Measurements from ENCODE around the gene NFIB. TPM values are rescaled to one million over a fixed set of nuclear protein-coding genes. Genes with fewer than 3 reads are reported as not detected.
A peak's percentile ranks its signal among the peaks of the same experiment; 100 is the strongest.

The NFIB gene
- polyA plus RNA-seq, 3 donors, result not detected

- peak overlapping the region; percentile 64 for H3K4me2 ChIP-seq (replicated peaks; ENCODE audit: extremely low read depth, low read length, poor library complexity, severe bottlenecking)
- H3K79me2 ChIP-seq (ENCODE audit: insufficient read depth, low read length), result no peaks in the 10 kb centered on the region
- peaks cover 3 to 40% (median 21%) of the 10 kb centered on the region in 7 donors for H3K9me3 Mint-ChIP-seq
- no peaks in the 10 kb centered on the region for H3K36me3 ChIP-seq (replicated peaks in 1 of 2; ENCODE audit: control insufficient read depth in 1 of 2, insufficient read depth in 2 of 2, low read length in 2 of 2)
- no peak overlapping the region for H3K27ac ChIP-seq (ENCODE audit: low read depth in 1 of 2, low read length in 2 of 2)
- peak overlapping the region; percentile 50 for H2AFZ ChIP-seq (ENCODE audit: insufficient read depth, low read depth, low read length, poor library complexity, severe bottlenecking)
- H3K4me1 ChIP-seq (ENCODE audit: control insufficient read depth in 1 of 2, insufficient read depth in 2 of 2, low read length in 2 of 2), result peaks cover 9 to 21% of the 10 kb centered on the region in 2 donors
- peaks cover 0 to 35% of the 10 kb centered on the region in 2 donors for H3K9me3 ChIP-seq (replicated peaks in 1 of 2; ENCODE audit: control insufficient read depth in 1 of 2, insufficient read depth in 1 of 2, low read length in 2 of 2)
- peaks cover 6 to 9% of the 10 kb centered on the region in 2 donors for H3K36me3 Mint-ChIP-seq
- TF ChIP-seq, protein P1, sequence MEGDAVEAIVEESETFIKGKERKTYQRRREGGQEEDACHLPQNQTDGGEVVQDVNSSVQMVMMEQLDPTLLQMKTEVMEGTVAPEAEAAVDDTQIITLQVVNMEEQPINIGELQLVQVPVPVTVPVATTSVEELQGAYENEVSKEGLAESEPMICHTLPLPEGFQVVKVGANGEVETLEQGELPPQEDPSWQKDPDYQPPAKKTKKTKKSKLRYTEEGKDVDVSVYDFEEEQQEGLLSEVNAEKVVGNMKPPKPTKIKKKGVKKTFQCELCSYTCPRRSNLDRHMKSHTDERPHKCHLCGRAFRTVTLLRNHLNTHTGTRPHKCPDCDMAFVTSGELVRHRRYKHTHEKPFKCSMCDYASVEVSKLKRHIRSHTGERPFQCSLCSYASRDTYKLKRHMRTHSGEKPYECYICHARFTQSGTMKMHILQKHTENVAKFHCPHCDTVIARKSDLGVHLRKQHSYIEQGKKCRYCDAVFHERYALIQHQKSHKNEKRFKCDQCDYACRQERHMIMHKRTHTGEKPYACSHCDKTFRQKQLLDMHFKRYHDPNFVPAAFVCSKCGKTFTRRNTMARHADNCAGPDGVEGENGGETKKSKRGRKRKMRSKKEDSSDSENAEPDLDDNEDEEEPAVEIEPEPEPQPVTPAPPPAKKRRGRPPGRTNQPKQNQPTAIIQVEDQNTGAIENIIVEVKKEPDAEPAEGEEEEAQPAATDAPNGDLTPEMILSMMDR (IDR thresholded peaks at IDR 0.05), result no peak
- peak overlapping the region in 1 of 3 experiments; percentile 60 for H3K4me3 ChIP-seq (replicated peaks in 1 of 3; ENCODE audit: low read depth in 2 of 3, low read length in 3 of 3)
- peaks cover 17% of the 10 kb centered on the region for H3K4me1 Mint-ChIP-seq
- H3K9ac ChIP-seq (ENCODE audit: insufficient read depth, low read length, poor library complexity, severe bottlenecking), result no peak overlapping the region
- peak overlapping the region; percentile 70 to 91 for H3K4me3 Mint-ChIP-seq
- no peaks in the 10 kb centered on the region for H4K20me1 ChIP-seq (ENCODE audit: insufficient read depth, low read length)
- WGBS (ENCODE audit: insufficient coverage), result 17% methylated on average over 37 of the region's 42 CpGs
- intact Hi-C loops (cut with micrococcal nuclease), result no loop called here
- H3K27me3 Mint-ChIP-seq (ENCODE audit: low read depth in 3 of 3), result peaks cover 76 to 93% (median 80%) of the 10 kb centered on the region in 3 donors
- DNase-seq, result no peak
- H3K27me3 ChIP-seq (ENCODE audit: control insufficient read depth in 2 of 2, insufficient read depth in 2 of 2, low read length in 2 of 2), result peaks cover 80 to 89% of the 10 kb centered on the region in 2 donors
- H3K27ac Mint-ChIP-seq, result no peak overlapping the region
Observed at GRCh38 chr9:14315875-14316601, 2.1 kb upstream of the NFIB start.

GRCh38 chr9:14314929-14315874 lies 1.3 kb upstream of the NFIB start:
- Histone ChIP-seq H4K20me1 (ENCODE audit: insufficient read depth, low read length) (no peaks in the 10 kb centered on the region), H3K4me3 (replicated peaks in 1 of 3; ENCODE audit: low read depth in 2 of 3, low read length in 3 of 3) (peak overlapping the region in 2 of 3 experiments; percentile 7 to 60), H2AFZ (ENCODE audit: insufficient read depth, low read depth, low read length, poor library complexity, severe bottlenecking) (peak overlapping the region; percentile 61), H3K9me3 (replicated peaks in 1 of 2; ENCODE audit: control insufficient read depth in 1 of 2, insufficient read depth in 1 of 2, low read length in 2 of 2) (peaks cover 0 to 28% of the 10 kb centered on the region in 2 donors), H3K27ac (ENCODE audit: low read depth in 1 of 2, low read length in 2 of 2) (no peak overlapping the region), H3K27me3 (ENCODE audit: control insufficient read depth in 2 of 2, insufficient read depth in 2 of 2, low read length in 2 of 2) (peaks cover 76 to 89% of the 10 kb centered on the region in 2 donors), H3K9ac (ENCODE audit: insufficient read depth, low read length, poor library complexity, severe bottlenecking) (no peak overlapping the region), H3K79me2 (ENCODE audit: insufficient read depth, low read length) (no peaks in the 10 kb centered on the region), H3K4me2 (replicated peaks; ENCODE audit: extremely low read depth, low read length, poor library complexity, severe bottlenecking) (peak overlapping the region; percentile 64), H3K4me1 (ENCODE audit: control insufficient read depth in 1 of 2, insufficient read depth in 2 of 2, low read length in 2 of 2) (peaks cover 9 to 21% of the 10 kb centered on the region in 2 donors), H3K36me3 (replicated peaks in 1 of 2; ENCODE audit: control insufficient read depth in 1 of 2, insufficient read depth in 2 of 2, low read length in 2 of 2) (no peaks in the 10 kb centered on the region)
- Mint-ChIP-seq H3K4me1 (peaks cover 17% of the 10 kb centered on the region), H3K27me3 (ENCODE audit: low read depth in 3 of 3) (peaks cover 68 to 92% (median 76%) of the 10 kb centered on the region in 3 donors), H3K27ac (no peak overlapping the region), H3K4me3 (peak overlapping the region; percentile 72 to 94), H3K36me3 (peaks cover 6 to 9% of the 10 kb centered on the region in 2 donors), H3K9me3 (peaks cover 0 to 36% (median 20%) of the 10 kb centered on the region in 7 donors)
- WGBS (ENCODE audit: insufficient coverage), result under 1% methylated on average over 94 of the region's 109 CpGs
- intact Hi-C loops (cut with micrococcal nuclease), result no loop called here
- no peak for DNase-seq
- TF ChIP-seq, protein P1 (IDR thresholded peaks at IDR 0.05), result no peak

All from CD14-positive monocyte (primary cell).